ENCODE data around the gene SLX4IP. TPM values are rescaled to one million over a fixed set of nuclear protein-coding genes. Genes with fewer than 3 reads are reported as not detected.

Gene SLX4IP
- total and polyA plus RNA-seq, 2 of the 13 experiments (the other 11 are each of a cell fraction or from before 2014, with no cell fraction given), result 3.6 to 7.3 TPM

DNA sequence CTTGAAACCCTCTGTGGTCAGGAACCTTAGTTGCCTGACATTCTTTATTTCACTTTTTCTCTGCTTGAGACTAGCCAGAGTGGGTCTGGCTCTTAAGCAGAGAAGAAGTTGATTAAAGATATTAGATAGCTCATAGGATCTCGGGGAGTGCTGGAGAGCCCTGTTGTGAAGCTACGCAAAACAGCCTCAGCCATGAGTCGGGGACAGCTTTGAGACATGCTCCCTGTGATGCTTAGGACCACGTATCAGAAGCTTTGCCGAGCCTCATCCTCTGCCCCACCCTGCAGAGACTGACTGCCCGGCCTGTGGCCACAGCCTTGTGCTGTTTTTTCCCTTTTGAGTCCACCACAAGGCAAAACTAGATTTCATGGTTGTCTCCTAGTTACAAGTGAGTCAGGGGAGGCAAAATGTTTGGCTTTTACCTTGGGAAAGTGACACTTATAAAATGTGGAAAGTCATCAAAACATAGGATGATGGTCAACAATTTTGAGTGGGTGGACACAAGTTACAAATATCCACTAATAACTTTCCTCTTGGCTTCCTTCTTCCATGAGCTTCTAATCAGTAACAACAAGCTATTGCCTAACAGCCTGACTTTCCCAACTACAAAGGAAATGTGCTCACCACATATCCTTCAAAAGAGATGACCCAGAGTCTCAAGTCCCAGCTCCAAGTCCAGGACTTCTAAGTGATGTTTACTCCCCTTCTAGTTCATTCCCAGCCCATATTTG lies 130.3 kb downstream of the SLX4IP start (continued):
- TF ChIP-seq EHMT2 (IDR thresholded peaks at IDR 0.05; ENCODE audit: borderline replicate concordance, low read depth, low read length) (peak; percentile 89), FOXM1 (CRISPR knock-in tag; IDR thresholded peaks at IDR 0.05) (no peak), PLRG1 (conservative IDR thresholded peaks at IDR 0.05) (no peak), ZNF431 (CRISPR knock-in tag; IDR thresholded peaks at IDR 0.05; ENCODE audit: borderline replicate concordance, low read depth) (no peak; the same call in 1 of the 2 replicates), MATR3 (CRISPR knock-in tag; IDR thresholded peaks at IDR 0.05) (no peak), ZNF772 (CRISPR knock-in tag; IDR thresholded peaks at IDR 0.05) (no peak), ZBTB21 (CRISPR knock-in tag; IDR thresholded peaks at IDR 0.05) (peak; percentile 29; the same call in 1 of the 2 replicates), RARA (CRISPR knock-in tag; IDR thresholded peaks at IDR 0.05) (peak; percentile 94), ZNF335 (CRISPR knock-in tag; IDR thresholded peaks at IDR 0.05) (peak; percentile 33), GATAD1 (CRISPR knock-in tag; IDR thresholded peaks at IDR 0.05) (peak; percentile 75)
- TF ChIP-seq, protein P1, sequence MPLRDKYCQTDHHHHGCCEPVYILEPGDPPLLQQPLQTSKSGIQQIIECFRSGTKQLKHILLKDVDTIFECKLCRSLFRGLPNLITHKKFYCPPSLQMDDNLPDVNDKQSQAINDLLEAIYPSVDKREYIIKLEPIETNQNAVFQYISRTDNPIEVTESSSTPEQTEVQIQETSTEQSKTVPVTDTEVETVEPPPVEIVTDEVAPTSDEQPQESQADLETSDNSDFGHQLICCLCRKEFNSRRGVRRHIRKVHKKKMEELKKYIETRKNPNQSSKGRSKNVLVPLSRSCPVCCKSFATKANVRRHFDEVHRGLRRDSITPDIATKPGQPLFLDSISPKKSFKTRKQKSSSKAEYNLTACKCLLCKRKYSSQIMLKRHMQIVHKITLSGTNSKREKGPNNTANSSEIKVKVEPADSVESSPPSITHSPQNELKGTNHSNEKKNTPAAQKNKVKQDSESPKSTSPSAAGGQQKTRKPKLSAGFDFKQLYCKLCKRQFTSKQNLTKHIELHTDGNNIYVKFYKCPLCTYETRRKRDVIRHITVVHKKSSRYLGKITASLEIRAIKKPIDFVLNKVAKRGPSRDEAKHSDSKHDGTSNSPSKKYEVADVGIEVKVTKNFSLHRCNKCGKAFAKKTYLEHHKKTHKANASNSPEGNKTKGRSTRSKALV (CRISPR knock-in tag; IDR thresholded peaks at IDR 0.05), result 0 out of 2 replicates have a peak, but pooled peaks have one; percentile 10
- TF ChIP-seq, protein P2, sequence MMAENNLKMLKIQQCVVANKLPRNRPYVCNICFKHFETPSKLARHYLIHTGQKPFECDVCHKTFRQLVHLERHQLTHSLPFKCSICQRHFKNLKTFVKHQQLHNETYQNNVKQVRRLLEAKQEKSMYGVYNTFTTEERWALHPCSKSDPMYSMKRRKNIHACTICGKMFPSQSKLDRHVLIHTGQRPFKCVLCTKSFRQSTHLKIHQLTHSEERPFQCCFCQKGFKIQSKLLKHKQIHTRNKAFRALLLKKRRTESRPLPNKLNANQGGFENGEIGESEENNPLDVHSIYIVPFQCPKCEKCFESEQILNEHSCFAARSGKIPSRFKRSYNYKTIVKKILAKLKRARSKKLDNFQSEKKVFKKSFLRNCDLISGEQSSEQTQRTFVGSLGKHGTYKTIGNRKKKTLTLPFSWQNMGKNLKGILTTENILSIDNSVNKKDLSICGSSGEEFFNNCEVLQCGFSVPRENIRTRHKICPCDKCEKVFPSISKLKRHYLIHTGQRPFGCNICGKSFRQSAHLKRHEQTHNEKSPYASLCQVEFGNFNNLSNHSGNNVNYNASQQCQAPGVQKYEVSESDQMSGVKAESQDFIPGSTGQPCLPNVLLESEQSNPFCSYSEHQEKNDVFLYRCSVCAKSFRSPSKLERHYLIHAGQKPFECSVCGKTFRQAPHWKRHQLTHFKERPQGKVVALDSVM (CRISPR knock-in tag; IDR thresholded peaks at IDR 0.05), result no peak
- TF ChIP-seq, protein P3, sequence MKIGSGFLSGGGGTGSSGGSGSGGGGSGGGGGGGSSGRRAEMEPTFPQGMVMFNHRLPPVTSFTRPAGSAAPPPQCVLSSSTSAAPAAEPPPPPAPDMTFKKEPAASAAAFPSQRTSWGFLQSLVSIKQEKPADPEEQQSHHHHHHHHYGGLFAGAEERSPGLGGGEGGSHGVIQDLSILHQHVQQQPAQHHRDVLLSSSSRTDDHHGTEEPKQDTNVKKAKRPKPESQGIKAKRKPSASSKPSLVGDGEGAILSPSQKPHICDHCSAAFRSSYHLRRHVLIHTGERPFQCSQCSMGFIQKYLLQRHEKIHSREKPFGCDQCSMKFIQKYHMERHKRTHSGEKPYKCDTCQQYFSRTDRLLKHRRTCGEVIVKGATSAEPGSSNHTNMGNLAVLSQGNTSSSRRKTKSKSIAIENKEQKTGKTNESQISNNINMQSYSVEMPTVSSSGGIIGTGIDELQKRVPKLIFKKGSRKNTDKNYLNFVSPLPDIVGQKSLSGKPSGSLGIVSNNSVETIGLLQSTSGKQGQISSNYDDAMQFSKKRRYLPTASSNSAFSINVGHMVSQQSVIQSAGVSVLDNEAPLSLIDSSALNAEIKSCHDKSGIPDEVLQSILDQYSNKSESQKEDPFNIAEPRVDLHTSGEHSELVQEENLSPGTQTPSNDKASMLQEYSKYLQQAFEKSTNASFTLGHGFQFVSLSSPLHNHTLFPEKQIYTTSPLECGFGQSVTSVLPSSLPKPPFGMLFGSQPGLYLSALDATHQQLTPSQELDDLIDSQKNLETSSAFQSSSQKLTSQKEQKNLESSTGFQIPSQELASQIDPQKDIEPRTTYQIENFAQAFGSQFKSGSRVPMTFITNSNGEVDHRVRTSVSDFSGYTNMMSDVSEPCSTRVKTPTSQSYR (CRISPR knock-in tag; IDR thresholded peaks at IDR 0.05; ENCODE audit: borderline replicate concordance), result peak; percentile 66; the same call in 1 of the 2 replicates
- TF ChIP-seq, protein P4, sequence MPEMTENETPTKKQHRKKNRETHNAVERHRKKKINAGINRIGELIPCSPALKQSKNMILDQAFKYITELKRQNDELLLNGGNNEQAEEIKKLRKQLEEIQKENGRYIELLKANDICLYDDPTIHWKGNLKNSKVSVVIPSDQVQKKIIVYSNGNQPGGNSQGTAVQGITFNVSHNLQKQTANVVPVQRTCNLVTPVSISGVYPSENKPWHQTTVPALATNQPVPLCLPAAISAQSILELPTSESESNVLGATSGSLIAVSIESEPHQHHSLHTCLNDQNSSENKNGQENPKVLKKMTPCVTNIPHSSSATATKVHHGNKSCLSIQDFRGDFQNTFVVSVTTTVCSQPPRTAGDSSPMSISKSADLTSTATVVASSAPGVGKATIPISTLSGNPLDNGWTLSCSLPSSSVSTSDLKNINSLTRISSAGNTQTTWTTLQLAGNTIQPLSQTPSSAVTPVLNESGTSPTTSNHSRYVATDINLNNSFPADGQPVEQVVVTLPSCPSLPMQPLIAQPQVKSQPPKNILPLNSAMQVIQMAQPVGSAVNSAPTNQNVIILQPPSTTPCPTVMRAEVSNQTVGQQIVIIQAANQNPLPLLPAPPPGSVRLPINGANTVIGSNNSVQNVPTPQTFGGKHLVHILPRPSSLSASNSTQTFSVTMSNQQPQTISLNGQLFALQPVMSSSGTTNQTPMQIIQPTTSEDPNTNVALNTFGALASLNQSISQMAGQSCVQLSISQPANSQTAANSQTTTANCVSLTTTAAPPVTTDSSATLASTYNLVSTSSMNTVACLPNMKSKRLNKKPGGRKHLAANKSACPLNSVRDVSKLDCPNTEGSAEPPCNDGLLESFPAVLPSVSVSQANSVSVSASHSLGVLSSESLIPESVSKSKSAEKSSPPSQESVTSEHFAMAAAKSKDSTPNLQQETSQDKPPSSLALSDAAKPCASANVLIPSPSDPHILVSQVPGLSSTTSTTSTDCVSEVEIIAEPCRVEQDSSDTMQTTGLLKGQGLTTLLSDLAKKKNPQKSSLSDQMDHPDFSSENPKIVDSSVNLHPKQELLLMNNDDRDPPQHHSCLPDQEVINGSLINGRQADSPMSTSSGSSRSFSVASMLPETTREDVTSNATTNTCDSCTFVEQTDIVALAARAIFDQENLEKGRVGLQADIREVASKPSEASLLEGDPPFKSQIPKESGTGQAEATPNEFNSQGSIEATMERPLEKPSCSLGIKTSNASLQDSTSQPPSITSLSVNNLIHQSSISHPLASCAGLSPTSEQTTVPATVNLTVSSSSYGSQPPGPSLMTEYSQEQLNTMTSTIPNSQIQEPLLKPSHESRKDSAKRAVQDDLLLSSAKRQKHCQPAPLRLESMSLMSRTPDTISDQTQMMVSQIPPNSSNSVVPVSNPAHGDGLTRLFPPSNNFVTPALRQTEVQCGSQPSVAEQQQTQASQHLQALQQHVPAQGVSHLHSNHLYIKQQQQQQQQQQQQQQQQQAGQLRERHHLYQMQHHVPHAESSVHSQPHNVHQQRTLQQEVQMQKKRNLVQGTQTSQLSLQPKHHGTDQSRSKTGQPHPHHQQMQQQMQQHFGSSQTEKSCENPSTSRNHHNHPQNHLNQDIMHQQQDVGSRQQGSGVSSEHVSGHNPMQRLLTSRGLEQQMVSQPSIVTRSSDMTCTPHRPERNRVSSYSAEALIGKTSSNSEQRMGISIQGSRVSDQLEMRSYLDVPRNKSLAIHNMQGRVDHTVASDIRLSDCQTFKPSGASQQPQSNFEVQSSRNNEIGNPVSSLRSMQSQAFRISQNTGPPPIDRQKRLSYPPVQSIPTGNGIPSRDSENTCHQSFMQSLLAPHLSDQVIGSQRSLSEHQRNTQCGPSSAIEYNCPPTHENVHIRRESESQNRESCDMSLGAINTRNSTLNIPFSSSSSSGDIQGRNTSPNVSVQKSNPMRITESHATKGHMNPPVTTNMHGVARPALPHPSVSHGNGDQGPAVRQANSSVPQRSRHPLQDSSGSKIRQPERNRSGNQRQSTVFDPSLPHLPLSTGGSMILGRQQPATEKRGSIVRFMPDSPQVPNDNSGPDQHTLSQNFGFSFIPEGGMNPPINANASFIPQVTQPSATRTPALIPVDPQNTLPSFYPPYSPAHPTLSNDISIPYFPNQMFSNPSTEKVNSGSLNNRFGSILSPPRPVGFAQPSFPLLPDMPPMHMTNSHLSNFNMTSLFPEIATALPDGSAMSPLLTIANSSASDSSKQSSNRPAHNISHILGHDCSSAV (CRISPR knock-in tag; IDR thresholded peaks at IDR 0.05; ENCODE audit: borderline replicate concordance), result no peak
